Vagina (tissue), 2 donors: ENCODE measurements around the gene EPHA3. TPM values are rescaled to one million over a fixed set of nuclear protein-coding genes. Genes with fewer than 3 reads are reported as not detected.

Experiments
- DNase-seq, 2 donors: peaks; one replicate each; pipeline ENCODE4 v3.0.0-alpha.2; 2017; ENCODE audit errors: extremely low spot score in 2 of 2
- H3K27ac ChIP-seq: fragments of 200-600 bp; sonication (generic); one replicate; pipeline ENCODE4 v1.5.1; 2019
- H3K27me3 ChIP-seq: fragments of 200-600 bp; sonication (generic); one replicate; pipeline ENCODE4 v1.5.1; 2019
- H3K36me3 ChIP-seq, 2 donors: fragments of 200-600 bp; sonication (generic); one replicate each; pipeline ENCODE4 v1.5.1; 2017 to 2019
- H3K4me1 ChIP-seq: fragments of 200-600 bp; sonication (generic); one replicate; pipeline ENCODE4 v1.5.1; 2019
- H3K4me3 ChIP-seq, 2 donors: fragments of 200-600 bp; sonication (generic); 1 replicate in 1 of 2; 2 replicates in 1 of 2; pipeline ENCODE4 v1.5.1; 2016 to 2019
- H3K9me3 ChIP-seq: fragments of 200-600 bp; sonication (generic); one replicate; pipeline ENCODE4 v1.5.1; 2019
- POLR2A ChIP-seq, 2 donors: fragments of 450-650 bp; IDR thresholded peaks; one replicate each; pipeline ENCODE4 v1.6.1; 2017; ENCODE audit warnings: antibody characterized with exemption in 2 of 2, mild to moderate bottlenecking in 2 of 2, moderate library complexity in 2 of 2
- POLR2AphosphoS5 ChIP-seq, 2 donors: sonication (generic); formaldehyde crosslinking; IDR thresholded peaks; one replicate each; pipeline ENCODE4 v1.9.0; 2017; ENCODE audit warnings: antibody characterized with exemption in 2 of 2, mild to moderate bottlenecking in 2 of 2, low read depth in 1 of 2; ENCODE audit not compliant: insufficient read depth in 1 of 2
- intact Hi-C: fragments of 100-400 bp; cut with DNase I; formaldehyde crosslinking; loops from one replicate; pipeline ENCODE4 v1.15.1; 2023
- total RNA-seq: library from RNA; depleted of rRNA; stranded (reverse); fragments of >200 nt; gene quantifications from one replicate; pipeline ENCODE4 v1.2.3, GENCODE V29; 2016
- TF ChIP-seq, protein P1 (sequence below), 3 experiments: fragments of 450-650 bp in 2 of 3; fragments of 200-600 bp in 1 of 3; sonication (generic) in 1 of 3; IDR thresholded peaks; one replicate each; pipeline ENCODE4 v1.5.1; 2017 to 2019; ENCODE audit warnings: antibody characterized with exemption in 3 of 3, mild to moderate bottlenecking in 2 of 3, moderate library complexity in 2 of 3

Gene EPHA3
- total RNA-seq, 1 donor from 2014 or later = 24.1 TPM

DNA sequence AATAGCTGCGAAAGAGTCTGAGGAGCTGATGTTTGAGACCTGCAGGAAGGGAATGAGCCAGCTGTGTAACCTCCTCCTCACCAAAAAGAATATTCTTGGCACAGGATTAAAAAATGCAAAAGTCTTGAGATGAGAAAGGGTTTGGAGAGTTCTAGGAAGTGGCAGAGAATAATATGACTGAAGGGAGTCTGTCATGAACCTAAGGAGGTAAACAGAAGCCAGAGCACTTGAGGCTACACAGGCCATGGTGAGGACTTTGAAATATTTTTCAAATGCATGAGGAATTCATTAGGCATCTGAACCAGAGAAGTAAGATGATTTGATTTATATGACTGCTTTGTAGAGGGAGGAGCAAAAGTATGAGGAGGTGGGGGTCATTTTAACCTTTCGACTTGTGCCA lies 347.8 kb downstream of the EPHA3 start:
- Histone ChIP-seq H3K9me3 (no peaks in the 10 kb centered on the region), H3K27me3 (no peaks in the 10 kb centered on the region)
- intact Hi-C loops = no loop called here

DNA sequence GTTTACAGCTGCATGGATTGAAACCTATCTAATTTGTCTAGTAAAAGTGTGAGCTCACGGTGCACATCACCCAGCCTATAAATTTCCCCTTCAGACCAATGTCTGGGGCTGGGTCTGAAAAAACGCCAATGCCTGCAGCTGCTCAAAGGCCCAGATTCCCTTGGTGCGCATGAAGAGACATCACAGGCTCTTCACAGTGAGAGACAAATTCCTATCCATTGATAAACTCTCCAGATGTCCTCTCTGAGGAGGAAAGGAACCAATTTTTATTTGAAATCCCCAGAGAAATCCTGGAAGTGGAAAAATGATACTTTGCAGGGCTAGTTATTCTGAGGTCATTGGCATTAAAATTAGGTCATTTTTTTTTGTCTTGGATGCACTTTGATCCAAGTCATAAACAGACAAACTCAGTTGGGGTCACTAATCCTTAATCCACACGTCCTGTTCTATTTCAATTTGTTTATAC lies 360.5 kb downstream of the EPHA3 start:
- intact Hi-C loops = no loop called here
- TF ChIP-seq, protein P1, sequence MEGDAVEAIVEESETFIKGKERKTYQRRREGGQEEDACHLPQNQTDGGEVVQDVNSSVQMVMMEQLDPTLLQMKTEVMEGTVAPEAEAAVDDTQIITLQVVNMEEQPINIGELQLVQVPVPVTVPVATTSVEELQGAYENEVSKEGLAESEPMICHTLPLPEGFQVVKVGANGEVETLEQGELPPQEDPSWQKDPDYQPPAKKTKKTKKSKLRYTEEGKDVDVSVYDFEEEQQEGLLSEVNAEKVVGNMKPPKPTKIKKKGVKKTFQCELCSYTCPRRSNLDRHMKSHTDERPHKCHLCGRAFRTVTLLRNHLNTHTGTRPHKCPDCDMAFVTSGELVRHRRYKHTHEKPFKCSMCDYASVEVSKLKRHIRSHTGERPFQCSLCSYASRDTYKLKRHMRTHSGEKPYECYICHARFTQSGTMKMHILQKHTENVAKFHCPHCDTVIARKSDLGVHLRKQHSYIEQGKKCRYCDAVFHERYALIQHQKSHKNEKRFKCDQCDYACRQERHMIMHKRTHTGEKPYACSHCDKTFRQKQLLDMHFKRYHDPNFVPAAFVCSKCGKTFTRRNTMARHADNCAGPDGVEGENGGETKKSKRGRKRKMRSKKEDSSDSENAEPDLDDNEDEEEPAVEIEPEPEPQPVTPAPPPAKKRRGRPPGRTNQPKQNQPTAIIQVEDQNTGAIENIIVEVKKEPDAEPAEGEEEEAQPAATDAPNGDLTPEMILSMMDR (IDR thresholded peaks at IDR 0.05) = no peak
- no peak for TF ChIP-seq POLR2A (IDR thresholded peaks at IDR 0.05)
- no peak for TF ChIP-seq POLR2AphosphoS5 (IDR thresholded peaks at IDR 0.05; ENCODE audit: insufficient read depth in 1 of 2, low read depth in 1 of 2)
- H3K27me3 ChIP-seq = no peaks in the 10 kb centered on the region
- no peaks in the 10 kb centered on the region for H3K4me1 ChIP-seq
- H3K4me3 ChIP-seq = no peak overlapping the region
- H3K36me3 ChIP-seq = no peaks in the 10 kb centered on the region
- no peak overlapping the region for H3K27ac ChIP-seq
- H3K9me3 ChIP-seq = no peaks in the 10 kb centered on the region
- no peak for DNase-seq

More for the DNA sequence above, 347.8 kb downstream of the EPHA3 start:
- Histone ChIP-seq H3K4me3 (no peak overlapping the region), H3K36me3 (no peaks in the 10 kb centered on the region), H3K4me1 (no peaks in the 10 kb centered on the region), H3K27ac (no peak overlapping the region)
- DNase-seq = no peak
- TF ChIP-seq POLR2A (IDR thresholded peaks at IDR 0.05) (no peak), POLR2AphosphoS5 (IDR thresholded peaks at IDR 0.05; ENCODE audit: insufficient read depth in 1 of 2, low read depth in 1 of 2) (no peak)
- TF ChIP-seq, protein P1 (IDR thresholded peaks at IDR 0.05) = no peak

DNA sequence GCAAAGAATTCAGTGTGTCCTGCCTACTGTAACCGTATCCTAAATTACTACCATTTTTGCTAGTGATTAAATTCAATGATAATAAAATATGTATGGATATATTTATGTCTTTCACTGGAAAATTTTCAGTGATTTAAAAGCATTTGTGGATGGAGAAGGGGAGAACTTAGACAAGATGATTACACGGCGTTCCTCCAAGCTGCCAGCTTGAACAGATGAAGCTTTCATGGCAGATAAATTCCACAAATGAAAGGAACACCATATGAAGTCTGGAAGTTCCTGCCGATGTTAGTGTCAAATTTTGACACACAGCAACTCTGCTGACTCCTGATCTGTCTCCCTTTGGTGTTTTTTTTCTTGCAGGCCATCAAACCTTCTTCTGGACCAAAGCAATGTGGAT lies 364.7 kb downstream of the EPHA3 start:
- DNase-seq = no peak
- no peak overlapping the region for H3K27ac ChIP-seq
- H3K4me3 ChIP-seq = no peak overlapping the region
- H3K9me3 ChIP-seq = no peaks in the 10 kb centered on the region
- no peak for TF ChIP-seq POLR2A (IDR thresholded peaks at IDR 0.05)
- no peak for TF ChIP-seq POLR2AphosphoS5 (IDR thresholded peaks at IDR 0.05; ENCODE audit: insufficient read depth in 1 of 2, low read depth in 1 of 2)
- TF ChIP-seq, protein P1 (IDR thresholded peaks at IDR 0.05) = no peak
- no peaks in the 10 kb centered on the region for H3K4me1 ChIP-seq
- H3K36me3 ChIP-seq = no peaks in the 10 kb centered on the region
- intact Hi-C loops = no loop called here
- H3K27me3 ChIP-seq = no peaks in the 10 kb centered on the region

DNA sequence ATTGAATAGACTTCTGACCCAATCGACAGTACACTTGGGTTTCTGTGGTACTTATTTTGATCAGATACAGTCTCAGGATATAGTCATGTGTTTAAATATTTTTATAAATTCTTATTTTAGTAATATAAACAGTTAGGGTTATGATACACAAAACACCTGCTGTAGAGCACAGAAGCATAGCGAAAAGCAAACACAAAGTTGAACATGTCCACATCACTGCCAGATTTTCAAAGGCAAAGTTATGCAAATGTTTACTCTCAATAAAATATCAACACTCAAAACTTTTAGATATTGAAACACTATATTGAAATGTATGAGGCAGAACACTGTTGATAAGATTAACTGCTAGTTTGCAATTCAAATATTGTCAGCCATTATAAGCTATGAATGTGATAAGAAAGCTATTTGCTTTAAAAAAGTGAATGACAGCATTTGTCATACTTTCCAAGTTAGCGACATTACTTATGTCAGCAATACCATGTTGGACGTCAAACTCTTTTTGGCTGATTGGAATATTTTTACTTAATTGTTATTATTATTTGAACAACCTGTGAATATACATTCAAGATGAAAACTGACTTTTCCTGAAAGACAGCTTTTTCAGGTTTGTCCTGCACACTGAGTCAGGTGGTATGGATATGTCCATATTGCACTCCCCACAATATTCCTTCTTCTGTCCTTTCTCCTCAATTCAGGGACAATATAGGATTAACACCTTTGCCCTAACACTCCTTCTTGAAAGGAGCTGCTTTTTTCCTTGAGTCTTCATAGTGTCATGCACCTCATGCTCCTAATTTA lies 367.1 kb downstream of the EPHA3 start:
- no peak overlapping the region for H3K4me3 ChIP-seq
- intact Hi-C loops = no loop called here
- no peaks in the 10 kb centered on the region for H3K27me3 ChIP-seq
- no peak overlapping the region for H3K27ac ChIP-seq
- DNase-seq = no peak
- no peaks in the 10 kb centered on the region for H3K4me1 ChIP-seq
- no peaks in the 10 kb centered on the region for H3K9me3 ChIP-seq
- no peaks in the 10 kb centered on the region for H3K36me3 ChIP-seq
- TF ChIP-seq, protein P1 (IDR thresholded peaks at IDR 0.05) = no peak
- TF ChIP-seq POLR2A (IDR thresholded peaks at IDR 0.05) = no peak
- TF ChIP-seq POLR2AphosphoS5 (IDR thresholded peaks at IDR 0.05; ENCODE audit: insufficient read depth in 1 of 2, low read depth in 1 of 2) = no peak
